NCI-H510A treated with DMSO at 0.1 percent for 48 hours (cell line): ENCODE measurements around the gene IFI6.

ENCODE experiments used
- DNase-seq: peaks from one replicate; lab custom pipeline; 2025; lab: John Stamatoyannopoulos, UW

IFI6 gene

DNA sequence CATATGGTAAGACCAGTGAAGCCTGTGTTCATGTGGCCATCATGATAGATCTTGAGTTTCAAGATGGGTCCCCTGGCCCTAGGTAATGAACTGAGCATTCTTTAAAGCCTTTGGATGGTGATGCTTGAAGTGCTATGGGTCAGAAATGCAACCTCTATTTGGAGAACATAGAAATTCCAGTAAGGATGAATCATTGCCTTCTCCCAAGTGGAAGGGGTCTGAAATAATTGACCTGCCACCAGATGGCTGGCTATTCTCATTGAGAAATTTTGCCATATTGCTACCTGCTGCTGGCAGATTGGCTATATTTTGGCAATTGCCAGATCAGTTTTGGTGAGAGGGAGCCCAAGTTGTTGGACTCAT is 739 bp upstream of the IFI6 start:
- no peak for DNase-seq

DNA sequence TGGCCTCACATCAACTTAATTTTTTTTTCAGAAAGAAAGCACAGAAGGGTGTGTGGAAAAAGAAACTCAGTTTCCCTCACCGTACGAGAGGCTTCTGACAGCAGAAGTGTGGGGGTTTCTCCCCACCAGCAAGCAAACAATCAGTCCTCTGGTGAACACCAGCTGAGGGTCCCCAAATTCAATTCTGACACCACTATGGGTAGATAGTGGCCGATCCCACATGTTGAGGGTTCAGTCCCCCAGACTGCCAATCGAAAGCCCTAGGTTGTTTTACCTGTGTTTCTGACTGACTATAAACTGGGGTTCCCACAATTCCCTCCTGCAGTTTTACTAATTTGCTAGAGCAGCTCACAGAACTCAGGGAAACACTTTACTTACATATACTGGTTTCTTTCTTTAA is 2.1 kb downstream of the IFI6 start:
- DNase-seq: no peak

DNA sequence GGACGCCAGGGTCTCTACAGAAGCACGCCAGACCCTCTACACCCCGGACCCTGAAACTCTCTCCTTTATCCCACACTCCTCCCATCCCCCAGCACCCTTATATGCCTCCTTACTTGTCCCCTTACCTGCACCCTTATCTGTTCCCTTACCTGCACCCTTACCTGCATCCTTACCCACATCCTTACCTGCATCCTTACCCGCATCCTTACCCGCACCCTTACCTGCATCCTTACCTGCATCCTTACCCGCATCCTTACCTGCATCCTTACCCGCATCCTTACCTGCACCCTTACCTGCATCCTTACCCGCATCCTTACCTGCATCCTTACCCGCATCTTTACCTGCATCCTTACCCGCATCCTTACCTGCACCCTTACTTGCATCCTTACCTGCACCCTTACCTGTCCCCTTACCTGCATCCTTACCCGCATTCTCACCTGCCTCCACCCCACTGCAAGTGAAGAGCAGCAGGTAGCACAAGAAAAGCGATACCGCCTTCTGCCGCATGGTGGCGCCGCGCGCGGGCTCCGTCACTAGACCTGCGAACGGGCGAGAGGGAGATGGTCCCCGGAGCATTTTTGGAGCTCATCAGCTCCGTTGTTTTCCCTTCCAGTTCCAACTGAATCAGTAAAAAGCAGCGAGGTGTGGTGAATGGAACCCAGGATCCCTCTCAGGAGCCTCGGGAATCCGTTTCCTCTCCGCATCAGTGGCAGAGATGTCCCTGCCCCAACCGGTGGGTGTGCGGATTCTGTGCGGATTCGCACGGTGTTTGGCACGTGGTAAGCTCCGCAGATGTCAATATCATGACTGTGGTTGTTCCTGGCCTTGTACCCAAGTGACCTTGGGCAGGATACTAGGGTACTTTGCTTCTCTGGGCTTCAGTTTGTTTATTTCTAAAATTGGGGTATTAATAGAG is 2.9 kb downstream of the IFI6 start:
- peak; percentile 31 for DNase-seq

DNA sequence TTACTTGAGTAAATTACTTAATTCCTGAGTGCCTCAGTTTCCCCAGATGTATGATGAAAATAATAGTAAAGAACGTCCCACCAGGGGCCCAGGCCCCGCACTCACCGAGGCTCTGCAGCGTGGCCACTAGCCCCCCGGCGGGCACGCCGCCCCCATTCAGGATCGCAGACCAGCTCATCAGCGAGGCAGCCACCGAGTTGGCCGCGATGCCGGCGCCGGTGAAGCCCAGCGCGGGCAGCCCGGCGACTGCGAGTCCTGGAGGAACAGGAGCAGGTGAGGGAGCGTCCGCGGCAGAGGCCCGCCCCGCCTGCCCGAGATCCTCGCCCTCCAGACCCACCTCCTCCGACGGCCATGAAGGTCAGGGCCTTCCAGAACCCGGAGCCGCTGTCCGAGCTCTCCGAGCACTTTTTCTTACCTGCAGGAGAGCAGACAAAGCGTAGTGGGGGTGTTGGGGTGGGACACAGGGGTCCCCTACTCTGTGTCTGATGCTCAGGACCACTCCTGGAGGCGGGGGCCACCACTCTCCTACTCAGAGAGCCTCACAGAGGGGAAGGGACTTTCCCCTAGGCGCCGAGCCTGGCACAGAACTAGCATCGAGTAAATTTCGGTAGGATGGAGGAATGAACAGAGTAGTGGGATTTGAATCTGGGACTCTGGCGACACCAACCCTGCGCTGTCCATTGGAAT is 3.7 kb downstream of the IFI6 start:
- DNase-seq: no peak

DNA sequence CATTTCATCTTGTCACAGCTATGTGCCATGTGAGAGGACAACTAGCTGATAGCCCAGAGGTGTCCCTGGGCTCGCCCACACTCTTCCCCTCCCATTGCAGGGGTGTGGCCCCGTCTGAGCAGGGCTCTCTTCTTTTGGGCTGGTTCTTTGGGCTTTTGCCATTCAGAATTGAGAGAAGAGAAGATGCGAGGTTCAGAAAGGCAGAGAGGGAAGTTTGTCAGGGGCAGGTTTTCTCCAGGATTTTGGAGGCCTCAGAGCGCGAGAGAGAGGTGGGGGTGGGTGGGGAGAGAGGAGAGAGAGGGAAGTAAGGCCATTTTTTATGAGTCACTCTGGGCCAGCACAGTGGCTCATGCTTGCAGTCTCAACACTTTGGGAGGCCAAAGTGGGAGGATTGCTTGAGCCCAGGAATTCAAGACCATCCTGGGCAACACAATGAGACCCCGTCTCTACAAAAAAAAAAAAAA is 5.2 kb downstream of the IFI6 start:
- DNase-seq: no peak

DNA sequence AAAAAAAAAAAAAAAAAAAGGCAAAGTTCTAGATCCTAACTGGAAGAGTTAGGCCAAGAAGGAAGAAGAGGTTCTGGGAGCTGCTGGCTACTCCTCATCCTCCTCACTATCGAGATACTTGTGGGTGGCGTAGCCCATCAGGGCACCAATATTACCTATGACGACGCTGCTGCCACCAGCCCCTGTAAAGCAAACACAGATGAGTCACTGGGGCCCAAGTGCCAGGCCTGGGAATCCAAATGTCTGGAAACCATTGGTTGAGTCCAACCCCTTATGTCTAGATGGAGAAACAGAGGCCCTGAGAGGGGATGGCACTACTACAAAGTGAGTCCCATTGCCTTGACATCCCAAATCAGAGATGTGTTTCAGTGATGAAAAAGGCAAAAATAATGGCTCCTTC is 5.7 kb downstream of the IFI6 start:
- no peak for DNase-seq

DNA sequence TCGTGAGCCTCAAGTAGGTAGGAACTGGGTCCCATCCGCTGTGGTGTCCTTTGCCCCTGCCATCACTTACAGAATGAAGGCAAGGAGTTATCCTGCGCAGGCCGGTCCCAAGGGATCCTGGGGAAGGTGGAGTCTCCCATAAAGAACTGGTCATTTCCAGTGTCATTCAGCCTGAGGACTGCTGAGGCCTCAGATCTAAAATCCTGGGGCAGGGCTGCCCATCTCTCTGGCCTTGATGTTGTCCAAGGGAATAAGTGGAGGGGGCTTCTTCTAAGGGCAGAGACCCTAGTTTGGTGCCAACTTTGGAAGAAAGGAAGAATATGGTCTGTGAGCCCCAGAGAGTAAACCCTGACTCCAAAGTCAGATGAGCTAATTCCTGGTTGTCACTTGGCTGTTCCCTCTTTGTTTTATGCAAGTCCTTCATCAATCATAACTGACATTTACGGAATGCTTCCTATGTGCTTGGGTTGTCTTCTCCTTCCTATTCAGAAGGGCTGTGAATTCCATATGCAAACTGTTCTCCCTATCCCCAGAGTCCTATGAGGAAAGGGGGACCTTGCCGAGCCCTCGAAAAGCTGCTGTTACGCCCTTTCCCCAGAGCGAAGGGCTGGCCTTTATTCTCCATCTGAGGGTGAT is 6.9 kb downstream of the IFI6 start:
- no peak for DNase-seq

DNA sequence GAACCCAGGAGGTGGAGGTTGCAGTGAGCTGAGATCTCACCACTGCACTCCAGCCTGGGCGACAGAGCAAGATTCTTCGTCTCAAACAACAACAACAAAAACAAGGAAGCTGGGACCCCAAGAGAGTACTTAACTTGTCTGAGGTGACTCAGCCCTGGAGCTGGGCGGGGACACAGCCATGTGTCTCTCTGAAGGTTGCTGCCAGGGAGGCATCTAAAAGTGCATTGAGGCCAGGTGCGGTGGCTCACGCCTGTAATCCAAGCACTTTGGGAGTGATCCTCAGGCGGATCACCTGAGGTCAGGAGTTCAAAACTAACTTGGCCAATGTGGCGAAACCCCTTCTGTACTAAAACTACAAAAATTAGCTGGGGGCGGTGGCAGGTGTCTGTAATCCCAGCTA is 7.7 kb downstream of the IFI6 start:
- DNase-seq: no peak

DNA sequence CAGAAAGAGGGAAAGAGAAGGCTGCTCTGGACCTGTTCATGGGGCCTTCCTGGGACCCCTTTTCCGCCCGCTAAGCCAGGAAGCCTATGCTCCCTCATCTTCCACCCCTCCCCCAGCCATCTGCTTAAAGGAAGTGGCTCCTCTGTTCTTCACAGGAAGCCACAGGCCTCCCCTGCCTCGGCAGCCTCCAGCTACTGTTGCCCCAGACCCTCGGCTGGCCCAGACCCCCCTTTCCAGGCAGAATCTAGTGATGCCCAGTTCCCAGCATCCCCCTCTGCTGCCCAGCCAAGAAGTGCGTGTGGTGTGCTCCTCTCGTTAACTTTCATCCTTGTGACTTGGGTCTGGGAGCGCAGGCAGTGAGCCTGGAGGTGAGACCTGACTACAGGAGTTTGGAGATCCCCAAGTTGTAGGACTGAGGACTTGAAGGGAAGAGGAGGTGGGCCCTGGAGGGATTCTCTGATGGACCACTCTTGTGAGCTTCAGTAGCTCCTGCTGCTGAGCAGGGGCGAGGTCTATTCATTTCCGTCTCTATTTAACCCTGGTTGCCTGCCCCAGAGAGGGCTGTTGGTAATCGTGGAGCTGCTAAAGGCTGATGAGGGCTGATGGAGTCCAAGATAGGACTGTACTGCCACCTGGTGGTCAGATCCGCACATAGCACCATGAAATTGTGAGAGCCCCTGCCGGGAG is 9.1 kb downstream of the IFI6 start:
- peak; percentile 73 for DNase-seq

DNA sequence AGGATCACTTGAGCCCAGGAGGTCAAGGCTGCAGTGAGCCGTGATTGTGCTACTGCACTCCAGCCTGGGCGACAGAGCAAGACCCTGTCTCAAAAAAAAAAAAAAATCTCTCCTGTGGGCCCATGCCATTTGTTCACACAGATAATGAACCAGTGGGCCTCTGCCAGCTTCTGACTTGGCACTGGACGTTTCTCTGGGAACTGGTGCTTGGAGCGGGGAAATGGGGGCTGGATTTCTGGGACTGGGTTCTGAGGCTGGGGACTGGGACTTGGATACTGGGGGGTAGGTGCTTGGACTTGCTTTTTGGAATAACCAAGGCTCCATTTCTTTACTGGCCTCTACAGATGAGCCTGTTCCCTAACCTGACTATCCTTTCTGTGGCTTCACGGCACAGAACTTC is 9.7 kb downstream of the IFI6 start:
- DNase-seq: no peak

DNA sequence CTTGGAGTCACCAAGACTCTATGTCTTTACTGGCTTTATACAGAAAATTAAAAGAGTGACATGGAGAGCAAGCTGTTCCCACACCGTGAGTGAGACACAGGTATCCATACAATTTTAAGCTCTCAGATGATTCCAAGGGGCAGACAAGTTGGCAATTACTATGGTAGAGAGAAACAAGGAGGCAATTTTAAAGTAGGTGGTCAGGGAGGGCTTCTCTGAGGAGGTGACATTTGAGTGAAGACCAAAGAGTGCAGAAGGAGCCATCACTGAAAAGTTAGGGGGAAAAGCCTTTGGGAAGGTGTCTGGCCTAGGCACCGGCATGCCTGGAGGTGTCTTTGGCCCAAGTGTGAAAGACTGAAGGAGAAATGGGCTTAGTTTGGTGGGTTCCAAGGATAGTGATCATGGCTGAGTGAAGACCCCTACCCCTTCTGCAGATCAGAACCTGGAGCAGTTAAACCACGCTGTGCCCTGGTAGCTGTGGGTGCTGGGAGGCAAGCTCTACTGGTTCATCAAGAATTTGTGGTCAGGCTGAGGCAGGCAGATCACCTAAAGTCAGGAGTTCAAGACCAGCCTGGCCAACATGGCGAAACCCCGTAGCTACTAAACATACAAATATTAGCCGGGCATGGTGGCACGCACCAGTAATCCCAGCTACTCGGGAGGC is 10.4 kb downstream of the IFI6 start:
- no peak for DNase-seq

DNA sequence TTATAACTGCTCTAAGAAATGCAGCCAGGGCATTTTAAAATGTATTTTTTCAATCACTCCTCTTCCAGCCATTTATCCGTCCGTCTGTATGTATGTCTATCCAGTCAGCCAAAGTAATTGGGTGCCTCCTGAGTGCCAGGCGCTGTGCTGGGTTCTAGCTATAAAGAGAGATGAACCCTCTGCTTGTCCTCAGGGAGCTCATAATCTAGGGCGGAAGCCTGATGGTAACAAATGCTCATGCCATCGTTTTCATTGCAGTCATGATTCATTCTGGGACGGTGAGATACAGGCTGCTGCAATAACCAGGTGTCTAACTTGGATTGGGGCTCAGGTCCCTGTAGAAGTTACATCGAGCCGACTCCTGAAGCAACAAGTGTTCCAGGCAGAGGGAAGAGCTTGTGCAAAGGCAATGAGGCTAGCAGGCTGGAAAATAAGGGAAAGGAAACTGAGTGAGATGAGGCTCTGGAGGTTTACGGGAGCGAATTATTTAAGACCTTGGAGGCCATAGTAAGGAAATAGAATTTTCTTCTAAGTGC is 11.6 kb downstream of the IFI6 start:
- DNase-seq: no peak

DNA sequence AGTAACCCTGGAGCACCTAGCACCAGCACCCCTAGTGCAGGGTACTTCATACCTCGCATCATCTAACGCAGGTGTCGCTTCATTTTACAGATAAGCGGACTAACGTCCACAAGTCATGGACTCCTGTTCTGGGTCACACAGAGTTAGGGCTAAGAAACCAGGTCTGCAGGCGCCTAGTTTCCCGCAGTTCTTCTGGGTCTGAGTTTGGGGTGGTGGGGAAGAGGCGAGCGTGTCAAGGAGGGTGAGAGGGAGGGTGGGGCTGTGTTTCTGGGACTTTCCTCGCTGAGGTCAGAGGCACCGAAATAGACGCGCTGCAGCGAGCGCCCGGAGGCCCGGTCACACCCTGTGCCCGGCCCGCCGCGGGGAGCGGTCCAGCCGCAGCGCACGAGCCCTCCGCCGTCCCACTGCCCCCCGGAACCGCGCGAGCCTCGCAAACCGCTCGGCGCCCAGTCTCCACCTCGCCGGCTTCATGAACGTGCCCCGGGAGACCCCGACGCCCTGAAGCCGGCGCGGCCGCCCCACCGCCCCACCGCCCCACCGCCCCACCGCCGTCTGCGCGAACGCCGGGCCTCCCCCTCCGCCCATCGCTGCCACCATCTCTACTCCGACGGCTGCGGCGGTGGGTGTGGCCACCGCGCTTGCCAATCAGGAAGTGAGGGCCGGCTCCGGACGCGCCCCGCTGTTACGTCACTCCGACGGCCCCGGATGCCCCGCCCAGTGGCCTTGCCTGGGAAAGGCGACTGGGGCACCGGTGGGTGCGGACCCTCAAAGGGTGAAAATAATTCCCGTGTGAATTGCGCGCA is 12.3 kb downstream of the IFI6 start:
- peak; percentile 86 for DNase-seq

DNA sequence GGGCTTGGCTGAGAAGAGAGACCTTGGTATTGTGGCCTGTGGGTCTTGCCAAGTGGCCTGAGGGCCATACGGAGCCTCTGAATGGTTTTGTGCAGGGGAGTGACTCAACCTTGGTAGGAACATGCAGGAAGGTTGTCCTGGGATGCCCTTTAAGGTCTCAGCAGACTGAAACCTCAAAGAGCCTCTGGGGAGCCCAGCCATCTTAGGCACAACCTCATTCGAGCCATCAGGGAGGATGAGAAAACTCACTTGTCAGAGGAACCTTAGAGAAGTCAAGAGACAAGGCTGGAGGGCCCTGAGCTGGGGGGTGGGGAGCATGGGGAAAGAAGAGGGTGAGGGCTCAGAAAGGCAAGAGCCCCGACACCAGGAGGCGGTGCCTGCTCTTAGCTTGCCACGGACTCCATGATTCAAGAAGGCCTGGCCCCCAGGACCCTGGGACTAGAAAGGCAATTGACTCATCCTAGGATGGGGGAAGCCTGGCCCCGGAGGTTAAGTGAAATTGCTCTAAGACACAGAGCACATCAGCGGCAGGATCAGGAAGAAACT is 13.0 kb downstream of the IFI6 start:
- no peak for DNase-seq

DNA sequence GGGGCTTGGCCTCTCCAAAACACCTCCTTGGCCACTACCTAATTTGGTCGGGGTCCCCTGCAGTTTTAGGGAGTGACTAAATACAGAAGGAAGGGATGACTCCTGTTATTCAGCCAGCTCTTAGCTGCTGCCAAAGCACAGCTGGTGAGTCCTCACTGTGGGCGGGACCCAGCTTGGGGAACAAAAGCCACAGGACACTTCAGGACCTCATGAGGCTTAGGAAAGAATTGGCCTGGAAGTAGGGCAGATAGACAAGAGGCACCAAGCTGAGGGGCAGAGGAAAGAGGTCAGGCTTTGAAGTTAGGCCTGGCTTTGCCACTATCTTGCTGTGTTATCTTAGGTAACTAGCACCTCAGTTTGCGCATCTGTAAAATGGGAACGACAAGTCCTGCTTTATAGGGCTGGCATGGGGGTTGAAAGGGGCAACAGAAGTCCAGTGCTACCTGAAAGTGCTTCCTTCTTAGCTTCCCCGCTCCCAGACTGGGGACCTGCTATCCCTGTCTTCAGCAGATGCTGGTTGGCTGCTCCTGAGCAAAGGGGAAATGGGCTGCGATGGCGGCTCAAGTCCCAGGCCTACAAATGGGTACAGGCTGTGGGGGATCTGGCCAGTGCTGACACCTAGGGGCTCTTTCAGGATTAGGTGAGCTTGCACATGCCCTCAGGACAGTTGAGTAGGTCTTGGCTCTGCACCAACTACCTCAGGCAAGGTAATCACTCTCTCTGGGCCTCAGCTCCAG is 15.7 kb downstream of the IFI6 start:
- DNase-seq: no peak

DNA sequence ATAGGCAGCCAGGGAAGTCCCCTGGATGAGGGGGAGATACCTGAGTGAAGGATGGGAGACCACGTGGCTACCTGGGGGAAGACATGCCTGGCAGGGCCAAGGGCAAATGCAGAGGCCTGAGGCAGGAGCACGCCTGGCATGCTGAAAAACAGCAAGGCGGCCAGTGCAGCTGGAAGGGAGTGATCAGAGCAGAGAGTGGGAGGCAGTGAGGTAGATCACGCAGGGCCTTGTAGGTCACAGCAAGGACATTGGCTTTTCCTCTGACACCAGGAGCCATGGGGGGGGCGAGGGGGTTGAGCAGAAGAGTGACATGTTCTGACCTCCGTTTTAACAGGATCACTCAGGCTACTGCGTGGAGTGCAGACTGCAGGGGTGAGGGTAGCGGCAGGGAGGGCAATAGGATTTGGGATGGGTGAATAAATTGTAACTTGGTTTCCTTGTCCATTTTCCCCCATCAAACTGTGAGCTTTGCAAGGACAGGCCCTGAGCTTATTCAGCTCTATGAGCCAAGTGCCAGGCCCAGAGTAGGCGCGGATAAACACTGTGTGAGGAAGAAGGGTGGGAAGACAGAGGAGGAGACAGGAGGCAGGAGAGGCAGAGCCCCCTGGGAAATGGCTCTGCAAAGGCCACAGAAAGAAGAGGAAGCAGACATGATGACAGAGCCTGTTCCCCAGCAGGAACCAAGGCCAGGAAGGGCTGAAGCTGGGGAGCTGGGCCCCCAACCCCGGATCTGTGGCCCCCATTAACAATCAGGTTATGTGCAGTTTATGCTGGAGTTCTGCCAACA is 16.6 kb downstream of the IFI6 start:
- no peak for DNase-seq

DNA sequence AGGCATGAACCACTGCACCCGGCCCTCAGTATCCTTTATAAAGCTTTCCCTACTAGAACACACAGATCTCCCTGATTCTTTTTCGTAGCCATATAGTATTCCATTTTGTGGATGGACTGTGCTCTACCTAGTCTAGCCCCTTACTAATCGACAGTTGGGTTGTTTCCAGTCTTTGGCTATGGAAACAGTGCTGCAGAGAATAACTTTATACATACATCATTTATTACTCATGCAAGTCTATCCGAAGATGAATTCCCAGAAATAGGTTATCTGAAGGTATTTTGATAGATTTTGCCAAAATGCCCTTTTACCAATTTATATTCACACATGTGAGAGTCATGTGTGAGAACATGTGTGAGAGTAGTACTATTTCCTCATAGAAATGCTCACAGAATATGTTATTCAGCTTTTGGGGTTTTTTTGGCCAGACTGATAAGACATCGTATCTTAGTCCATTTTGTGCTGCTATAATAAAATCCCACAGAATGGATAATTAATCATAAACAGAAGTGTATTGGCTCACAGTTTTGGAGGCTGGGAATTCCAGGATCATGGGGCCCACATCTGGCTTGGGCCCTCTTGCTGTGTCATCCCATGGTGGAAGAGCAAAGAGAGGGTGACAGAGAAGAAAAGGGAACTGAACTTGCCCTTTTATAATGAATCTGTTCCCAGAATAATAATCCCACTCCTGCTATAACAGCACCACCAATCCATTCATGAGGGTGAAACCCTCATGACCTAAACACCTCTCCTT is 19.7 kb downstream of the IFI6 start:
- no peak for DNase-seq

DNA sequence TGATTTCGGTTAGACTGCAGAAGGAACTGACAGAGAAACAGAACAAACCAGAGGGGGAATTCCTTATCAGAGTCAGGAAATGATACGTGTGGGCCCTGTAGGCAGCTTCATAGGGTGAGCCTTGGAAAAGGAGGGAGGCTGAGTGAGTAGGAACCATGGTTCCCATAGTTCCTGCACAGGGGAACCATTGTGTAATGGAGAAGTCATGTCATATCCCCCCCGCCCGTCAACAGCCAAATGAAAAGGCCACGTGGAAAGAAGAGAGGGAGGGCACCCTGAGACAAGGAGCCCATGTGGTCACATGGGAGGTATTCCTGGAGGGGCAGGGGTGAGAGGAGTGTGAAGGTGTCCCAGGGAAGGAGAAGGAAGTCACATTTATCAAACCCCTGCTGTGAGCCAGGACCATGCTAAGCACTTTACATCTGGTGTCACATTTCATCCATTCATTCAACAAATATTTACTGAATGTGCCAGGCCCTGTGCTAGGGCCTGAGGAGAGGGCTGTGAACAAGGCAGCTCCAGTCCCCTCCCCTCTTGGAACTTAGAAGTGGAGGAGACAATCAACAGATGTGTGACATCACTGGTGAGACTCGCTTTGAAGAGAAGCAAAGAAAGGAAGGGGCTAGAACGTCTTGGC is 21.3 kb downstream of the IFI6 start:
- DNase-seq: peak; percentile 93
